Natural killer cell (primary cell): ENCODE data around the gene CTNNA3. TPM values are rescaled to one million over a fixed set of nuclear protein-coding genes. Genes with fewer than 3 reads are reported as not detected.

Experiments
- ATAC-seq, 3 donors: fragments of 150-1000 bp in 2 of 3; fragments of 200-7000 bp in 1 of 3; cut with Tn5 transposase; 1 replicate in 1 of 3; 2 replicates in 2 of 3; pipeline ENCODE4 v1.10.0; 2021; ENCODE audit warnings: mild to moderate bottlenecking in 2 of 3, moderate library complexity in 2 of 3
- DNase-seq, 2 donors: peaks; one replicate each; pipeline versions ENCODE4 v3.0.0 to v3.0.0-alpha.2; 2013 to 2021; ENCODE audit warnings: mixed read lengths in 1 of 2
- H3K27ac ChIP-seq: one replicate; pipeline ENCODE4 v1.5.1; 2013; ENCODE audit warnings: mild to moderate bottlenecking, low read length
- H3K27me3 ChIP-seq: one replicate; pipeline ENCODE4 v1.6.1; 2013; ENCODE audit warnings: low read length; ENCODE audit not compliant: control insufficient read depth, insufficient read depth
- H3K36me3 ChIP-seq: one replicate; pipeline ENCODE4 v1.6.1; 2013; ENCODE audit warnings: low read length; ENCODE audit not compliant: control insufficient read depth, insufficient read depth
- H3K4me1 ChIP-seq: one replicate; pipeline ENCODE4 v1.6.1; 2013; ENCODE audit warnings: low read length; ENCODE audit not compliant: control insufficient read depth, insufficient read depth
- H3K4me3 ChIP-seq: one replicate; pipeline ENCODE4 v1.5.1; 2013; ENCODE audit warnings: low read length
- H3K9me3 ChIP-seq: one replicate; pipeline ENCODE4 v1.6.1; 2013; ENCODE audit warnings: low read length; ENCODE audit not compliant: control insufficient read depth, insufficient read depth
- H3K27ac Mint-ChIP-seq, 2 donors: one replicate each; pipeline ENCODE4 v1.8.0; 2022; ENCODE audit warnings: mild to moderate bottlenecking in 2 of 2, mixed read lengths in 2 of 2, moderate library complexity in 1 of 2
- H3K27me3 Mint-ChIP-seq, 2 donors: one replicate each; pipeline ENCODE4 v1.8.0; 2022; ENCODE audit warnings: low read depth in 2 of 2, mixed read lengths in 2 of 2
- H3K36me3 Mint-ChIP-seq: one replicate; pipeline ENCODE4 v1.8.0; 2022; ENCODE audit warnings: mixed read lengths
- H3K4me1 Mint-ChIP-seq, 2 donors: one replicate each; pipeline ENCODE4 v1.8.0; 2022; ENCODE audit warnings: mixed read lengths in 2 of 2
- H3K4me3 Mint-ChIP-seq: one replicate; pipeline ENCODE4 v1.8.0; 2022; ENCODE audit warnings: mild to moderate bottlenecking, moderate library complexity, mixed read lengths
- H3K9me3 Mint-ChIP-seq, 2 donors: one replicate each; pipeline ENCODE4 v1.8.0; 2022; ENCODE audit warnings: mixed read lengths in 2 of 2
- WGBS: methylation state at CpG from one replicate; pipeline ENCODE4 v1.1.7; 2013; ENCODE audit warnings: missing lambda C conversion rate; ENCODE audit not compliant: insufficient coverage; 5-methylcytosine and 5-hydroxymethylcytosine counted together
- intact Hi-C: fragments of 100-400 bp; cut with micrococcal nuclease; formaldehyde crosslinking; loops from one replicate; pipeline ENCODE4 v1.14.2; 2022
- total RNA-seq, 4 donors: library from RNA; stranded (reverse); fragments of 120-200 nt in 1 of 4; gene quantifications; one replicate each; pipeline versions ENCODE4 v1.2.3 to v1.2.4, GENCODE V29; 2013 to 2022
- TF ChIP-seq, protein P1 (sequence below): fragments of 200-600 bp; IDR thresholded peaks from one replicate; pipeline ENCODE4 v1.8.0; 2022; ENCODE audit warnings: antibody characterized with exemption

The CTNNA3 gene
- total RNA-seq, 3 donors from 2014 or later (not counting 1 experiment from before 2014, with no cell fraction given): not detected

DNA sequence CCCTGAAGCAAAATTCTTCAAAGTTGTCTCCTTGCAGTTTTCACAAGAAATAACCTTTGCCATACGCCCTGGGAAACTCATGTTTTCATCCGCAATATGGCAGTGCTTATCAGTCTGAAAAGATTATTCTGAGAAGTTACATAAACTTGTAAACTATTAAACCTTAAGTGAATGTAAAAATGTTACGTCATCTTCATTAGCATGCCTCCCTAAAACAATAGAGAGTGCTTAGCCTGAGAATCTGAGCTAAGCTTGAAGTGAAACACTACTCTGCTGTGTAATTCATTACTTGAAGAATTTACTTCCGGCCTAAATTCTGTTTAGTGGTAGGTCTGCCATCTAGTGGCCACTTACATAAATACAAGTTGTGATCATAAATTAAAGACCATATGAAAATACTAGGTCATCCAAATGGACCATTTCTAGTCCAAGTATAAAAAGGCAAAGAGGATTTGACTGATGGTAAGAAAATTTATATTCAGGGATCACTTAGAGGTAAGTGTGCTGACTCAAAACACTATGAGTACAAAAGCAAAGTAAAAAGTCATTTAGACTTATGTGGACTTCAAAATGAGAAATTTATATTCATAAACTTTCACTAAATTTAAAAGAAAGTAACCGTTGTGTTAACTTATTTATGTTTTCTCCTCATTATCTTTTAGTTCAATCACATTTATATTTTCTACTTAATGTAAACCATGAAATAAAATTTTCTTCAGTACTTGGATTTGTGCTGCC lies 1515.2 kb downstream of the CTNNA3 start:
- DNase-seq (peak in 1 of 2 donors; percentile 64), ATAC-seq (peak; percentile 49 to 70 (median 60))
- Histone ChIP-seq H3K27ac (no peak overlapping the region), H3K36me3 (no peaks in the 10 kb centered on the region), H3K9me3 (no peaks in the 10 kb centered on the region), H3K4me3 (no peak overlapping the region), H3K27me3 (no peaks in the 10 kb centered on the region), H3K4me1 (no peaks in the 10 kb centered on the region)
- H3K27me3 Mint-ChIP-seq: no peaks in the 10 kb centered on the region
- 54% methylated on average over 4 of the region's 5 CpGs for WGBS
- no peak overlapping the region for H3K4me3 Mint-ChIP-seq
- intact Hi-C loops: no loop called here
- H3K9me3 Mint-ChIP-seq: peaks cover 0 to 2% of the 10 kb centered on the region in 2 donors
- no peaks in the 10 kb centered on the region for H3K36me3 Mint-ChIP-seq
- TF ChIP-seq, protein P1, sequence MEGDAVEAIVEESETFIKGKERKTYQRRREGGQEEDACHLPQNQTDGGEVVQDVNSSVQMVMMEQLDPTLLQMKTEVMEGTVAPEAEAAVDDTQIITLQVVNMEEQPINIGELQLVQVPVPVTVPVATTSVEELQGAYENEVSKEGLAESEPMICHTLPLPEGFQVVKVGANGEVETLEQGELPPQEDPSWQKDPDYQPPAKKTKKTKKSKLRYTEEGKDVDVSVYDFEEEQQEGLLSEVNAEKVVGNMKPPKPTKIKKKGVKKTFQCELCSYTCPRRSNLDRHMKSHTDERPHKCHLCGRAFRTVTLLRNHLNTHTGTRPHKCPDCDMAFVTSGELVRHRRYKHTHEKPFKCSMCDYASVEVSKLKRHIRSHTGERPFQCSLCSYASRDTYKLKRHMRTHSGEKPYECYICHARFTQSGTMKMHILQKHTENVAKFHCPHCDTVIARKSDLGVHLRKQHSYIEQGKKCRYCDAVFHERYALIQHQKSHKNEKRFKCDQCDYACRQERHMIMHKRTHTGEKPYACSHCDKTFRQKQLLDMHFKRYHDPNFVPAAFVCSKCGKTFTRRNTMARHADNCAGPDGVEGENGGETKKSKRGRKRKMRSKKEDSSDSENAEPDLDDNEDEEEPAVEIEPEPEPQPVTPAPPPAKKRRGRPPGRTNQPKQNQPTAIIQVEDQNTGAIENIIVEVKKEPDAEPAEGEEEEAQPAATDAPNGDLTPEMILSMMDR: peak; percentile 48
- H3K27ac Mint-ChIP-seq: no peak overlapping the region
- H3K4me1 Mint-ChIP-seq: no peaks in the 10 kb centered on the region

DNA sequence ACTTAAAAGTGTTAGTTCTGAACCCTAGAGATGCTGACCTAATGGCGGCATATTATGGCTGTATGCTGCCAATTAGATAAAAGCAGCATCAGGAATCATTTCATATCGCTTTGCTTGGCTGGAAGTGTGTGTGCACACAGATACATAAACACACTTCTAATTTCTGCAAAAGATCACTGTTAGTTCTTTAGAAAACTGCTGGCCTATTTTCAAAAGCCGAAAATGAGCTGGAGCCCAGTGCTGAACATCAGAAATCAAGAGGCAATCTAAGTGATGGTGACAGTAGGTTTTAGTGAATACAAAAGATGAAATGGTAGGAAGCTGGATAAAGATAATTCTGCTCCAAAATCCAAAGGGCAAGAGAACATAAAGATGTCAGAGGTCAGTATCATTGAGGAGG lies 1516.0 kb downstream of the CTNNA3 start:
- intact Hi-C loops: no loop called here
- Histone ChIP-seq H3K9me3 (no peaks in the 10 kb centered on the region), H3K27ac (no peak overlapping the region), H3K4me3 (no peak overlapping the region), H3K36me3 (no peaks in the 10 kb centered on the region), H3K4me1 (no peaks in the 10 kb centered on the region), H3K27me3 (no peaks in the 10 kb centered on the region)
- Mint-ChIP-seq H3K4me3 (no peak overlapping the region), H3K9me3 (peaks cover 0 to 2% of the 10 kb centered on the region in 2 donors), H3K27ac (no peak overlapping the region), H3K4me1 (no peaks in the 10 kb centered on the region), H3K27me3 (no peaks in the 10 kb centered on the region), H3K36me3 (no peaks in the 10 kb centered on the region)
- no peak for DNase-seq
- TF ChIP-seq, protein P1: no peak
- ATAC-seq: no peak
- 82% methylated on average over 3 of the region's 3 CpGs for WGBS

DNA sequence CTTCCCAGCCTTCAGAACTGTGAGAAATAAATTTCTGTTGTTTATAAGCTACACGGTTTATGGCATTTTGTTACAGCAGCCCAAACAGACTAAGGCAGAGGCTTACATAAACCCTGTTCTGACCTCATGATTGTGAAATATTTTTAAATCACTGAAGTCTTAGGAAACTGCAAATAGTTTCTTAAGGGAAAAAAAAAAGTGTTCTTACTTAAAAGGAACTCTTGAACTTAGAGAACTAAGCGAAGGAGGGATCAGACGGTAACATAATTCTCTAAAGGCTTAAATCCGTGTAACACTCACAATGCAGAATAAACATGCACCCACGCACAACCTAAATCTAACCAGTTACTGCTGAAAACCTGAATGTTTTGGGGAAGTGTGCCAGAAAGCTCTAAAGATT lies 1519.2 kb downstream of the CTNNA3 start:
- H3K9me3 Mint-ChIP-seq: peaks cover 5 to 6% of the 10 kb centered on the region in 2 donors
- no peaks in the 10 kb centered on the region for H3K9me3 ChIP-seq
- H3K27ac ChIP-seq: no peak overlapping the region
- H3K4me3 Mint-ChIP-seq: no peak overlapping the region
- 93% methylated on average over 5 of the region's 5 CpGs for WGBS
- no peaks in the 10 kb centered on the region for H3K36me3 Mint-ChIP-seq
- H3K36me3 ChIP-seq: no peaks in the 10 kb centered on the region
- H3K27ac Mint-ChIP-seq: no peak overlapping the region
- no peaks in the 10 kb centered on the region for H3K4me1 ChIP-seq
- no peaks in the 10 kb centered on the region for H3K27me3 ChIP-seq
- H3K27me3 Mint-ChIP-seq: no peaks in the 10 kb centered on the region
- no peak overlapping the region for H3K4me3 ChIP-seq
- H3K4me1 Mint-ChIP-seq: no peaks in the 10 kb centered on the region
- no peak for DNase-seq
- TF ChIP-seq, protein P1: no peak
- ATAC-seq: no peak
- intact Hi-C loops: no loop called here

DNA sequence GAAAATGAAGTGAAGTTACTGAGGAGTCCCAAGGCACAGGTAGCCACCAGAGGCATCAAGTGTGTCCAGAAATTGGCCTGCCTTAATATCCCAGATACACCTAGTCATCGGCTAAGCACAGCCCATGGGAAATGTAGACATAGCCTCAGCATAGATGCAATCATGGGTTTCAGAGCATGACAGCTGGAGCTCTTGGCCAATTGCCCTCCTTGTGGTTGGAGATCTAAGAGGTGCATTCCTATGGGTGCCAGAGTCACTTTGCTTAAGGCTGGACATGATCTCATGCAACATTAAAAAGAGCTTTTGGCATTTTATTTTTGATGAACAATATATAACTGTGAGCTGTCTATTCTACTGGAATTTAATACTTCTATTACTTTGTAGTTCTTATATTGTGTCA lies 1528.2 kb downstream of the CTNNA3 start:
- no peak for DNase-seq
- H3K4me3 ChIP-seq: no peak overlapping the region
- H3K4me1 ChIP-seq: no peaks in the 10 kb centered on the region
- H3K9me3 ChIP-seq: peaks cover 3% of the 10 kb centered on the region
- no peaks in the 10 kb centered on the region for H3K4me1 Mint-ChIP-seq
- no peak overlapping the region for H3K4me3 Mint-ChIP-seq
- no peaks in the 10 kb centered on the region for H3K36me3 Mint-ChIP-seq
- TF ChIP-seq, protein P1: no peak
- 100% methylated on average over 1 of the region's 1 CpG for WGBS
- ATAC-seq: no peak
- intact Hi-C loops: no loop called here
- peaks cover 13 to 15% of the 10 kb centered on the region in 2 donors for H3K9me3 Mint-ChIP-seq
- H3K27ac ChIP-seq: no peak overlapping the region
- H3K27me3 ChIP-seq: no peaks in the 10 kb centered on the region
- H3K27ac Mint-ChIP-seq: no peak overlapping the region
- H3K27me3 Mint-ChIP-seq: no peaks in the 10 kb centered on the region
- H3K36me3 ChIP-seq: no peaks in the 10 kb centered on the region
